Panc1 (cell line): ENCODE results near the gene NID2. TPM values are rescaled to one million over a fixed set of nuclear protein-coding genes. Genes with fewer than 3 reads are reported as not detected.

Experiments
- ATAC-seq: fragments of 200-7000 bp; cut with Tn5 transposase; 2 replicates; pipeline ENCODE4 v1.9.1; 2020; ENCODE audit warnings: mild to moderate bottlenecking, moderate library complexity
- BruUV-seq: library from RNA; stranded (reverse); fragments of 400-500 nt; replicated peaks from 2 replicates; lab custom pipeline; 2021; lab: Mats Ljungman, UMichigan
- CTCF ChIA-PET: fragments of 300-600 bp; sonication (Branson Sonifier 250); formaldehyde crosslinking; loops from one replicate; lab custom pipeline; 2022; ENCODE audit warnings: antibody characterized with exemption; lab: Charles Lee
- POLR2A ChIA-PET: fragments of 300-600 bp; sonication (Branson Sonifier 250); formaldehyde crosslinking; loops from one replicate; lab custom pipeline; 2022; ENCODE audit warnings: antibody characterized with exemption; lab: Charles Lee
- DNase-seq: peaks from one replicate; pipeline ENCODE4 v3.0.0-alpha.2; 2010; ENCODE audit warnings: low read depth, low spot score
- H3K27ac ChIP-seq: 2 replicates; pipeline ENCODE4 v1.5.1; 2011; ENCODE audit warnings: mild to moderate bottlenecking, low read length, inconsistent platforms
- H3K27me3 ChIP-seq: fragments of 200-500 bp; sonication (Bioruptor generic); 2 replicates; pipeline ENCODE4 v1.6.0; 2014; ENCODE audit warnings: low read length, inconsistent platforms; ENCODE audit not compliant: control insufficient read depth, insufficient read depth
- H3K36me3 ChIP-seq: fragments of 200-500 bp; sonication (Bioruptor generic); 2 replicates; pipeline ENCODE4 v1.5.1; 2014; ENCODE audit warnings: inconsistent platforms, mild to moderate bottlenecking, low read length, moderate library complexity; ENCODE audit not compliant: control insufficient read depth, insufficient read depth
- H3K4me1 ChIP-seq: 2 replicates; pipeline ENCODE4 v1.5.1; 2011; ENCODE audit warnings: inconsistent platforms, mild to moderate bottlenecking, low read length, moderate library complexity; ENCODE audit not compliant: control insufficient read depth, insufficient read depth
- H3K4me3 ChIP-seq, 2 experiments: 2 replicates each; pipeline ENCODE4 v1.5.1; 2011 to 2012; ENCODE audit warnings: low read depth in 2 of 2, low read length in 2 of 2, mild to moderate bottlenecking in 2 of 2, inconsistent platforms in 1 of 2, moderate library complexity in 1 of 2
- H3K9me3 ChIP-seq: fragments of 200-500 bp; sonication (Bioruptor generic); 2 replicates; pipeline ENCODE4 v1.5.1; 2014; ENCODE audit warnings: low read depth, mild to moderate bottlenecking, inconsistent platforms, low read length, moderate library complexity; ENCODE audit not compliant: control insufficient read depth, insufficient read depth
- POLR2AphosphoS5 ChIP-seq: IDR thresholded peaks from 2 replicates; pipeline ENCODE4 v1.6.1; 2012; ENCODE audit warnings: mild to moderate bottlenecking, low read depth, low read length, moderate library complexity
- SIN3A ChIP-seq: IDR thresholded peaks from 2 replicates; pipeline ENCODE4 v1.6.1; 2012; ENCODE audit warnings: low read depth, mild to moderate bottlenecking, low read length, moderate library complexity, borderline replicate concordance; ENCODE audit not compliant: insufficient read depth
- TCF7L2 ChIP-seq: IDR thresholded peaks from 2 replicates; pipeline ENCODE4 v1.6.1; 2011; ENCODE audit warnings: mild to moderate bottlenecking, low read depth, low read length, inconsistent platforms
- in situ Hi-C: cut with HindIII; loops from 2 replicates; pipeline ENCODE4 v1.10.0; 2016; ENCODE audit warnings: low sequenced_read_pairs, low pct_unique_long_range_greater_than_20kb
- intact Hi-C: fragments of 100-400 bp; cut with micrococcal nuclease; formaldehyde crosslinking; loops from one replicate; pipeline ENCODE4 v1.10.0; 2022; ENCODE audit not compliant: unreplicated experiment
- total RNA-seq: library from RNA; stranded (reverse); gene quantifications from one replicate; pipeline ENCODE4 v1.2.1, GENCODE V29; 2021; ENCODE audit not compliant: unreplicated experiment
- TF ChIP-seq, protein P1 (sequence below), 2 experiments: IDR thresholded peaks; 2 replicates each; pipeline ENCODE4 v1.6.1; 2011 to 2012; ENCODE audit warnings: low read depth in 2 of 2, control low read depth in 1 of 2, low read length in 1 of 2, mild to moderate bottlenecking in 1 of 2, moderate library complexity in 1 of 2; ENCODE audit not compliant: insufficient read depth in 1 of 2
- TF ChIP-seq, protein P2 (sequence below): fragments of 450-650 bp; IDR thresholded peaks from 2 replicates; pipeline ENCODE4 v1.5.1; 2017; ENCODE audit warnings: mild to moderate bottlenecking

NID2 gene
- total RNA-seq, 1 experiment from 2014 or later, result 0.36 TPM

DNA sequence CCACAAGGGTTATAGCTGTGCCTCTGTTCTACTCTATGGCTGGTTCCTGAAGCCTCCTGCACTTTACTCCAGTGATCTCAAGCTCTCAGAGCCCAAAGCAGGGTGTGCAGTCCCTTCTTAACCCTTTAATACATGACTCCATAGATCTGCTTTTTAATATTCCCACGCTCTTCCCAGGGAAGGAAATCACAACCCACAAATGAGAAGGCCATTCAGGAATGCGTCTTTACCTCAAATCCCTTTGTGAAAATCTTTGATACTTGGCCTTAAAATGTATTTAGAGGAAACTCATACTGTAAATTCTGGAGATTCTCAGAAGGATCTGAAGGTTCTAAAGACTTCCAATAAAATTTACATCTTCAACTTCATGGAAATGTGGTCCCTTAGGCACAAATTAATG, 17.0 kb downstream of the NID2 start:
- TF ChIP-seq, protein P1, sequence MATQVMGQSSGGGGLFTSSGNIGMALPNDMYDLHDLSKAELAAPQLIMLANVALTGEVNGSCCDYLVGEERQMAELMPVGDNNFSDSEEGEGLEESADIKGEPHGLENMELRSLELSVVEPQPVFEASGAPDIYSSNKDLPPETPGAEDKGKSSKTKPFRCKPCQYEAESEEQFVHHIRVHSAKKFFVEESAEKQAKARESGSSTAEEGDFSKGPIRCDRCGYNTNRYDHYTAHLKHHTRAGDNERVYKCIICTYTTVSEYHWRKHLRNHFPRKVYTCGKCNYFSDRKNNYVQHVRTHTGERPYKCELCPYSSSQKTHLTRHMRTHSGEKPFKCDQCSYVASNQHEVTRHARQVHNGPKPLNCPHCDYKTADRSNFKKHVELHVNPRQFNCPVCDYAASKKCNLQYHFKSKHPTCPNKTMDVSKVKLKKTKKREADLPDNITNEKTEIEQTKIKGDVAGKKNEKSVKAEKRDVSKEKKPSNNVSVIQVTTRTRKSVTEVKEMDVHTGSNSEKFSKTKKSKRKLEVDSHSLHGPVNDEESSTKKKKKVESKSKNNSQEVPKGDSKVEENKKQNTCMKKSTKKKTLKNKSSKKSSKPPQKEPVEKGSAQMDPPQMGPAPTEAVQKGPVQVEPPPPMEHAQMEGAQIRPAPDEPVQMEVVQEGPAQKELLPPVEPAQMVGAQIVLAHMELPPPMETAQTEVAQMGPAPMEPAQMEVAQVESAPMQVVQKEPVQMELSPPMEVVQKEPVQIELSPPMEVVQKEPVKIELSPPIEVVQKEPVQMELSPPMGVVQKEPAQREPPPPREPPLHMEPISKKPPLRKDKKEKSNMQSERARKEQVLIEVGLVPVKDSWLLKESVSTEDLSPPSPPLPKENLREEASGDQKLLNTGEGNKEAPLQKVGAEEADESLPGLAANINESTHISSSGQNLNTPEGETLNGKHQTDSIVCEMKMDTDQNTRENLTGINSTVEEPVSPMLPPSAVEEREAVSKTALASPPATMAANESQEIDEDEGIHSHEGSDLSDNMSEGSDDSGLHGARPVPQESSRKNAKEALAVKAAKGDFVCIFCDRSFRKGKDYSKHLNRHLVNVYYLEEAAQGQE (IDR thresholded peaks at IDR 0.05; ENCODE audit: insufficient read depth in 1 of 2, low read depth in 2 of 2, low read length in 1 of 2), result no peak
- no peak for TF ChIP-seq SIN3A
- no peak for TF ChIP-seq TCF7L2
- TF ChIP-seq, protein P2, sequence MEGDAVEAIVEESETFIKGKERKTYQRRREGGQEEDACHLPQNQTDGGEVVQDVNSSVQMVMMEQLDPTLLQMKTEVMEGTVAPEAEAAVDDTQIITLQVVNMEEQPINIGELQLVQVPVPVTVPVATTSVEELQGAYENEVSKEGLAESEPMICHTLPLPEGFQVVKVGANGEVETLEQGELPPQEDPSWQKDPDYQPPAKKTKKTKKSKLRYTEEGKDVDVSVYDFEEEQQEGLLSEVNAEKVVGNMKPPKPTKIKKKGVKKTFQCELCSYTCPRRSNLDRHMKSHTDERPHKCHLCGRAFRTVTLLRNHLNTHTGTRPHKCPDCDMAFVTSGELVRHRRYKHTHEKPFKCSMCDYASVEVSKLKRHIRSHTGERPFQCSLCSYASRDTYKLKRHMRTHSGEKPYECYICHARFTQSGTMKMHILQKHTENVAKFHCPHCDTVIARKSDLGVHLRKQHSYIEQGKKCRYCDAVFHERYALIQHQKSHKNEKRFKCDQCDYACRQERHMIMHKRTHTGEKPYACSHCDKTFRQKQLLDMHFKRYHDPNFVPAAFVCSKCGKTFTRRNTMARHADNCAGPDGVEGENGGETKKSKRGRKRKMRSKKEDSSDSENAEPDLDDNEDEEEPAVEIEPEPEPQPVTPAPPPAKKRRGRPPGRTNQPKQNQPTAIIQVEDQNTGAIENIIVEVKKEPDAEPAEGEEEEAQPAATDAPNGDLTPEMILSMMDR, result no peak
- no peak for TF ChIP-seq POLR2AphosphoS5
- DNase-seq, result no peak
- no peak overlapping the region for H3K4me3 ChIP-seq
- H3K27me3 ChIP-seq, result no peaks in the 10 kb centered on the region; the same call in 1 of the 2 replicates
- in situ Hi-C loops, result no loop called here
- CTCF ChIA-PET, result no interaction called here
- no peak for ATAC-seq
- intact Hi-C loops, result no loop called here
- H3K9me3 ChIP-seq, result no peaks in the 10 kb centered on the region
- H3K36me3 ChIP-seq, result no peaks in the 10 kb centered on the region
- POLR2A ChIA-PET, result no interaction called here
- no TSS peak for BruUV-seq
- H3K4me1 ChIP-seq, result no peaks in the 10 kb centered on the region
- no peak overlapping the region for H3K27ac ChIP-seq

DNA sequence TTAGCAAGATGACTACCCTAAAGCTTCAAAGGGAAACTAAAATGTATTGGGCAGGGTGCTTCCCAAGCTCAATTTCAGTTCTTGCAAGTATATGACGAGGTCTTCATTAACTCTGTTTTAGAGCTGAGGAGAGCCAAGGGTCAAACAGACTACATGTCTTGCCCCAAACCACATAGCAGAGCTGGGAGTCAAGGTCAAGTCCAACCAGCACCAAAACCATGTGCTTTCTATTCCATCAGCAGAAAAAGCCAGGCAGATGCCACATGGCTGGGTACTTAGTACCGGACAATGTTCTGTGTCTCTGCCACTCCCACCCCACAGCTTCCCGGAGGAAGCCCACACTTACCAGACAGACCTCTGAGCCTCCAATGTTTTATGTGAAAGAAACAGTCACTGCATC, 17.6 kb downstream of the NID2 start:
- Histone ChIP-seq H3K4me1 (no peaks in the 10 kb centered on the region), H3K4me3 (no peak overlapping the region), H3K27ac (no peak overlapping the region), H3K36me3 (no peaks in the 10 kb centered on the region), H3K9me3 (no peaks in the 10 kb centered on the region), H3K27me3 (no peaks in the 10 kb centered on the region; the same call in 1 of the 2 replicates)
- no peak for DNase-seq
- BruUV-seq, result no TSS peak
- intact Hi-C loops (no loop called here), in situ Hi-C loops (no loop called here)
- ChIA-PET POLR2A (no interaction called here), CTCF (no interaction called here)
- ATAC-seq, result no peak
- TF ChIP-seq TCF7L2 (no peak), POLR2AphosphoS5 (no peak), SIN3A (no peak)
- TF ChIP-seq, protein P2, result no peak
- TF ChIP-seq, protein P1 (IDR thresholded peaks at IDR 0.05; ENCODE audit: insufficient read depth in 1 of 2, low read depth in 2 of 2, low read length in 1 of 2), result no peak
